ENCODE results near the gene IFNA10. TPM values are rescaled to one million over a fixed set of nuclear protein-coding genes. Genes with fewer than 3 reads are reported as not detected.
"Not testable (repeated sequence)": the region's sequence is repeated elsewhere in the genome, so short reads cannot be mapped to it uniquely, and the experiment has no call there.

Gene IFNA10
- total RNA-seq, 1 donor from 2014 or later, result not detected

- Mint-ChIP-seq H3K9me3 (ENCODE audit: unreplicated experiment) (no peaks in the 10 kb centered on the region), H3K4me3 (ENCODE audit: unreplicated experiment) (no peak overlapping the region), H3K27me3 (ENCODE audit: unreplicated experiment) (no peaks in the 10 kb centered on the region), H3K36me3 (ENCODE audit: low read depth, unreplicated experiment) (no peaks in the 10 kb centered on the region), H3K27ac (ENCODE audit: unreplicated experiment) (no peak overlapping the region), H3K4me1 (ENCODE audit: unreplicated experiment) (no peaks in the 10 kb centered on the region)
- no peak for TF ChIP-seq CTCF (IDR thresholded peaks at IDR 0.05; ENCODE audit: unreplicated experiment)
- no peak for DNase-seq (ENCODE audit: low spot score)
Measured at GRCh38 chr9:21244836-21245235, 37.9 kb upstream of the IFNA10 start.

GRCh38 chr9:21239911-21240310 lies 33.0 kb upstream of the IFNA10 start, which contains the start of gene IFNA14:
Gene IFNA14, minus strand, starts transcription at chr9:21240005. Its CDS starts 70 bp downstream, at chr9:21239935.
- no peaks in the 10 kb centered on the region for H3K36me3 Mint-ChIP-seq (ENCODE audit: low read depth, unreplicated experiment)
- DNase-seq (ENCODE audit: low spot score), result no peak
- H3K27ac Mint-ChIP-seq (ENCODE audit: unreplicated experiment), result no peak within 1 kb of the TSS
- no peaks in the 10 kb centered on the region for H3K4me1 Mint-ChIP-seq (ENCODE audit: unreplicated experiment)
- no peak for TF ChIP-seq CTCF (IDR thresholded peaks at IDR 0.05; ENCODE audit: unreplicated experiment)
- H3K9me3 Mint-ChIP-seq (ENCODE audit: unreplicated experiment), result no peaks in the 10 kb centered on the region
- no peak within 1 kb of the TSS for H3K4me3 Mint-ChIP-seq (ENCODE audit: unreplicated experiment)
- H3K27me3 Mint-ChIP-seq (ENCODE audit: unreplicated experiment), result no peaks in the 10 kb centered on the region

GRCh38 chr9:21236360-21236714 lies 29.4 kb upstream of the IFNA10 start:
- H3K4me3 Mint-ChIP-seq (ENCODE audit: unreplicated experiment); H3K9me3 Mint-ChIP-seq (ENCODE audit: unreplicated experiment); H3K4me1 Mint-ChIP-seq (ENCODE audit: unreplicated experiment); H3K27ac Mint-ChIP-seq (ENCODE audit: unreplicated experiment); DNase-seq (ENCODE audit: low spot score); H3K36me3 Mint-ChIP-seq (ENCODE audit: low read depth, unreplicated experiment); H3K27me3 Mint-ChIP-seq (ENCODE audit: unreplicated experiment): not testable (repeated sequence)

GRCh38 chr9:21235468-21236359 lies 28.8 kb upstream of the IFNA10 start:
- not testable (repeated sequence) for H3K27ac Mint-ChIP-seq (ENCODE audit: unreplicated experiment); H3K9me3 Mint-ChIP-seq (ENCODE audit: unreplicated experiment); H3K27me3 Mint-ChIP-seq (ENCODE audit: unreplicated experiment); H3K4me3 Mint-ChIP-seq (ENCODE audit: unreplicated experiment); H3K4me1 Mint-ChIP-seq (ENCODE audit: unreplicated experiment); H3K36me3 Mint-ChIP-seq (ENCODE audit: low read depth, unreplicated experiment)
- peak; percentile 28 for DNase-seq (ENCODE audit: low spot score)
- peak; percentile 16 for TF ChIP-seq CTCF (IDR thresholded peaks at IDR 0.05; ENCODE audit: unreplicated experiment)

GRCh38 chr9:21234153-21234687 lies 27.3 kb upstream of the IFNA10 start:
- TF ChIP-seq CTCF (IDR thresholded peaks at IDR 0.05; ENCODE audit: unreplicated experiment), result no peak
- H3K27ac Mint-ChIP-seq (ENCODE audit: unreplicated experiment), result no peak overlapping the region
- no peaks in the 10 kb centered on the region for H3K4me1 Mint-ChIP-seq (ENCODE audit: unreplicated experiment)

More at GRCh38 chr9:21234153-21234687, 27.3 kb upstream of the IFNA10 start:
- H3K27me3 Mint-ChIP-seq (ENCODE audit: unreplicated experiment), result peaks cover 3% of the 10 kb centered on the region
- no peak overlapping the region for H3K4me3 Mint-ChIP-seq (ENCODE audit: unreplicated experiment)
- peaks cover 4% of the 10 kb centered on the region for H3K36me3 Mint-ChIP-seq (ENCODE audit: low read depth, unreplicated experiment)
- H3K9me3 Mint-ChIP-seq (ENCODE audit: unreplicated experiment), result no peaks in the 10 kb centered on the region
- DNase-seq (ENCODE audit: low spot score), result no peak

All from endothelial cell (in vitro differentiated cells).